ENCODE results near the gene RPL7L1.
"Not testable (repeated sequence)": the region's sequence is repeated elsewhere in the genome, so short reads cannot be mapped to it uniquely, and the experiment has no call there.

RPL7L1 gene

DNA sequence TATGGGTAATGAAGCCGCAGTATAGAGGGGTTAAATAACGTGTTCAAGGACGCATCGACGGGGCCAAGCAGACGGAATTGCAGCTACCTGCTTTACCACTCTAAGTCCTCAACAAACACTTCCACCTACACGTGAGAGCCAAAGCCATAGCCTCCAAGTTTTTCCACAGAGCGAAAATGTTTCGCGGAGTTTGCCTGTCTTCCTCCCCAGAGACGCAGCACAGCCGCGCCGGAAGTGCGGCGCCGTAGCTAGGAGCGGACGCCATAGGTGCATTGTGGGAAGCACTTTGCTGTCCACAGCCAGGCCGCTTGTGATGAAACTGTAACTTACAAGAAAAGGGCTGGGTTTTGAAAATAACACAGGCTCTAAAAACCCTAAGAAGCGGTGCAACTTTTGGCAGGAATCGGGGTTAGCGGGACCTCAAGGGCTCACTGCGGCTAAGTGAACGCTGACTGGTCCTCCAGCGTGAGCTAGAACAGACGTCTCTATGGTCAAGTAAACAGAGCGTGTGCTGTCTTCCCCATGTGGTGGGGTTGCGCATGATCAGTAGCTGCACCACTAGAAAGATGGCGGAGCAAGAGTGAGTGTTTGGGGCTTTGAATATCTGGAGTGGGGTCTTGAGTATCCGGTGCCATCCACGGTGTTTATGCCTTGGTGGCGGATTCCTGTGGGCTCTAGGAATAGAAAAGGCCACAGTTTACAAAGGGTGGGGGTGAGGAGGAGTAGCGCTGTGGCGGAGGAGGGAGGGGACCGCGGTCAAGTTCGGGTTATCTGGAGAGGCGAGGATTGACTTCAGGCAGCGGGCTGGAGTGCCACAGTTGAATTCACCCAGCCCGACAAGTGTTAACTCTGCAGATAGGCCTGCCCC, at the start of gene RPL7L1:
Gene RPL7L1 (plus strand): TSS at position 245 of the 868 bp plus-strand sequence. CDS start 295 bp downstream, at position 540.
- DNase-seq: peak; percentile 86

DNA sequence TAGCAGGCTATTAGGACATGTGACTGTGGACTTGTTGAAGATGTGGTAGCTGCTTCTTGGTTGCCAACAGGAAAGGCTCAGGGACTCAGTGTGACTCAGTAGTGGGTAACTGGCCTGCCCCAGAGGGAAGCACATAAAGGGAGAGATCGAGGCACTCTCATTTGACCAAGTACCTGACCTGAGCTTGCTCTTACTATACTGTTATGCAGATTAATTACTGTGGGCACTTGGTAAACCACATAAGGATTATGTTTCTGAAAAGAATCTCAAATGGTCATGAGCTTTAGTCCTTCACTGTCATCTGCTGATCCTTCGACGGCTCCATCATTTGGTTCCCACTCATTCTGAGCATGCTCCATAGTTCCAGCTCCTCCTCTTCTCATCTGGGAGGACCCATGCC, 48.2 kb upstream of the RPL7L1 start:
- DNase-seq: no peak

DNA sequence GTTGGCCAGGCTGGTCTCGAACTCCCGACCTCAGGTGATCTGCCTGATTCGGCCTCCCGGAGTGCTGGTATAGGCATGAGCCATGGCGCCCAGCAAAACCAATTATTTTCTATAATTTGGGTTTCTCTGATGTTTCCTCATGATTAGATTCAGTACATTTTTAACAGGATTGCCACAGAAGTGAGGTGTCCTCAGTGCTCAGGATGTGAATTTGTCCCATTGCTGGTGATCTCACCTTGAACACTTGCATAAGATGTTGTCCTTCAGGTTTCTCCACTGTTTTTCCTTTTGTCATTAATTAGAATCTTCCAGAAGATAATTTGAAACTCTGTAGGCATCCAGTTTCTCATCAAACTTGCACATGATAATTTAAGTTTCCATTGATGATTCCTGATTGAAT, 45.4 kb upstream of the RPL7L1 start:
- no peak for DNase-seq

DNA sequence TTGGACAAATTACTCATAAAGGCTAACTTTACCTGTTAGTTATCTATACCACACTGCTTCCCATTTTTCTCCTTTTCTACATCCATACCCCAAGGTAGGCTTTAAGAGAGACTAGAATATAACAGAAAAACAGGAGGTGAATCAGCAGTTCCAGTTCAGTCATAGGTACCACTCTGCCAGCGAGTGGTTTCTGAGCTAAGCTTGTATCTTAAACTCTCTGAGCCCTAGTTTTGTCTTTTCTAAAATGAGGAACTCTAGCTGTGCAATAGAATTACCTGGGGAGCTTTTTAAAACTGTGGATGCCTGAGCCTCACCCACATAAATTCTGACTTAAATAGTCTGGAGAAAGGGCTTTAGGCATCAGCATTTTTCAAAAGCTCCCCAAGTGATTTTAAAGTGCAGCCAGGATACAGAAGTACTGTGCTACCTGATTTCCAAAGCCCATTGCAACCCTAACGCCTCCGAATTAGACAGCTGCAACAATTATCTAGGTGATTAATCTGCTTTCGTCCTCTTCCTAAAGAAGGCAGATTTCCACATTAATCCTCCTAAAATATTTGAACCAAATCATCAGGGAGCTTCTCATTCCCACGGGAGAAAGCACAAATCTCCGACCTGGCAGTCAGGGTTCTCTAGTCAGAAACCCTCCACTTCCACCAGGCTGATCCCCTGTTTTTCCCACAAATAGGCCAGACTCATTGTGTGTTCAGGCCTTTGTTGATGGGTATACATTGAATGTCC, 37.4 kb upstream of the RPL7L1 start:
- DNase-seq: no peak

DNA sequence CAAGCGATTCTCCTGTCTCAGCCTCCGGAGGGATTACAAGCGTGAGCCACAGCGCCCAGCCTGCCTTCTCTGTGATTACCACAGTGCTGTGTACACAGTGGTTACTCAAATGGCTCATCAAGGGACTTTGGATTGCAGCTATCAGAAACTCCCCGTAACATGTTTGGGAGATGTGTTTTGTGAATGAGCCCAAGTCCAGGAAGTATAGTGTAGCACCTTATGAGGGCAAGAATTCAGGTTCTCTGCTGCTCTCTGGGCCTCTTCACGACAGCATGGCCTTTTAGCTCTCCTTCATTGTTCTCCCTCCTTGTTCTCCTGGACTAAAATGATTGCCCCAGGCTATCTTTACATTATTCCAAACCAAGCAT, 34.1 kb upstream of the RPL7L1 start:
- peak; percentile 30 for DNase-seq

DNA sequence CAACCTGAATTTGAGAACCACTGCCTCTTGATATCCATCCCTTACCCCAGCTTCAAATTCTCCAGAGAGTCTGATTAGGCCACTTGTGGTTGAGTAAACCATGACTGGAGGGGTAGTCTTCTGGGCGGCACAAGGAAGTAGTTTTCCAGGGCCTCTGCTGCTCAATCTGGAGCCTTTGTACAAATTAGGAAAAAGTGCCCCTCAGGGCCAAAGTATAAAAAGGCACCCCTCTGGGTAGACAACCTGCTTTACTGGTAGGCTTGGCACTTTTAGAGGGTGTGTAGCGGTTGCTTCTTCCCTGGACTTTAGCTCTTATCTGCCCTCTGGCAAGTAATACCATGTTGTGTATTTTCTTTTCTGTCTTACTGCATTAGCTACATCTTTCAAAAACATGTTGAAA, 32.9 kb upstream of the RPL7L1 start:
- DNase-seq: peak; percentile 78

DNA sequence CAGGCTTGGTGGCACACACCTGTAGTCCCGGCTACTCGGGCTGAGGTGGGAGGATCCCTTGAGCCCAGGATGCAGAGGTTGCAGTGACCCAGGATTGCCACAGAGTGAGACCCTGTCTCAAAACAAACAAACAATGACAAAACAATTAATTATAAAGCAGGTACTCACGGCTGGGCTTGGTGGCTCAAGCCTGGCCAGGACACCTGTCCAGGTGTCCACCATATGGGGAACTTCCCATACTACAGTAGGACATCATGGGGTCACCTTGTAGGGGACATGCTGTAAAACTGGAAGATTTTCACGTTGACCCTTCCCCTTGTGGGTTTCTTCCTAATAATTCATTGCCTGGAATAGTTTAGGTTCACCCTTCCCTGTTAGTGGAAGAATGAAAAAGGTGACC, 30.7 kb upstream of the RPL7L1 start:
- DNase-seq: no peak

DNA sequence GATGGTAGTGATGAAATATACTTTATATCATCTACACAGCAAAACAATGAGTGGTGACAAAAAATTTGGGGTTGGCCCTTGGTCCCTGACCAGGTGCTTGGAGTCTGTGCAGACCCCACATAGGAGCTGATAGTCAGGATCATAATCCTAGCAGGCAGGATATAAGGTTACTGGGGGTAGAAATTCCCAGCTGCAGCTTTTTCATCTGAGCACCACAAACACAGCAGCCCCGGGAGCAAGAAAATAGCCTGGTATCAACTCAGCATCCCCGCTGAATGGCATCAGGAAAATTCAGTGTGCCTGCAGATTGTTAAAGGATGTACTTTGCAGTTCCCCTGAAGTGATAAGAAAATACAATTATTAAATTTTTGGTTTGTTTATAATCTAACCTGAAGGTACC, 27.8 kb upstream of the RPL7L1 start:
- DNase-seq: no peak

DNA sequence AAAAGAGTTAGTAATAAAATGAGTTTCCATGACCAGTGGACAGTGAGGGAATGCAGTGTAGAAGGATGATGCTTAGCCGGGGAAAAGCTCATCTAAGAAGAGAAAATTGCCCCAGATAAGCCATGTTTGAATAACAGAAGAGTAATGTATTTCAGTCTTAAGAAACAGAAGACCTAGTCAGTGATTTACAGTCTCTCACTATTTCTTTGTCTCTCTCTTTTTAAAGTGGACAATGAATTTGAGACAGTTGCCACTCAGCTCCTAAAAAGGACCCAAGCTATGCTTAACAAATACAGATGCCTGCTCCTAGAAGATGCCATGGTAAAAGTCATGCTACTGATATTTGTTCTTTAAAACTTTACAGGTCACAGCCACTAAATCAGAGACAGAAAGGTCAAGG, 19.4 kb upstream of the RPL7L1 start:
- DNase-seq: no peak

DNA sequence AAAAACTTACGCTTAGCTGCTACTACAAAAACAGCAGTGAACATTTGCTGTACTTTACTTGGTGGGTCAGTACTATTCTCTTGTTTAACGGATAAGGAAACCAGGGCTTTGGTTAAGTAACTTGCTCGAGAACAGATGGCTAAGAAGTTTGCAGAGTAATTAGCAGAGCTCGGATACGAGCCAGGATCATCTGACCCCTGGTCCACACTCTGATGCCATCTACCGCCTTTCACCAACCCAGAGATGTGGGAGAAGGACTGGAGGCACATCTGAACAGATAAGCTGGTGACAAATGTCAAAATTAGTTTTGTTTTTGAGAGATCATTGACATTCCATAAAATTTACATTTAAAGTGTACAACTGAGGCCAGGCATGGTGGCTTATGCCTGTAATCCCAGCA, 18.9 kb upstream of the RPL7L1 start:
- no peak for DNase-seq

DNA sequence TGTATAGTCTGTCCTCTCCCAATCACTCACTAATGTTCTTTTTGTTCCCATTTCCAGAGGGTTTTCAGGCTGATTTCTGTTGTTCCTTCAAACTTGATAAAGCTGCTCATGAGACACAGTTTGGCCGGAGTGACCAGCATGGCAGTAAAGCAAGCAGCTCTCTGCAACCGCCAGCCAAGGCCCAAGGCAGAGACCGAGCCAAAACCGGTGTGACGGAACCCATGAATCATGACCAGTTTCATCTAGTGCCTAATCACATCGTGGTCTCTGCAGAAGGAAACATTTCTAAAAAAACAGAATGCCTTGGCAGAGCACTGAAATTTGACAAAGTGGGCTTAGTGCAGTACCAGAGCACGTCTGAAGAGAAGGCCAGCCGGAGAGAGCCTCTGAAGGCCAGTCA, 14.8 kb upstream of the RPL7L1 start:
- no peak for DNase-seq

DNA sequence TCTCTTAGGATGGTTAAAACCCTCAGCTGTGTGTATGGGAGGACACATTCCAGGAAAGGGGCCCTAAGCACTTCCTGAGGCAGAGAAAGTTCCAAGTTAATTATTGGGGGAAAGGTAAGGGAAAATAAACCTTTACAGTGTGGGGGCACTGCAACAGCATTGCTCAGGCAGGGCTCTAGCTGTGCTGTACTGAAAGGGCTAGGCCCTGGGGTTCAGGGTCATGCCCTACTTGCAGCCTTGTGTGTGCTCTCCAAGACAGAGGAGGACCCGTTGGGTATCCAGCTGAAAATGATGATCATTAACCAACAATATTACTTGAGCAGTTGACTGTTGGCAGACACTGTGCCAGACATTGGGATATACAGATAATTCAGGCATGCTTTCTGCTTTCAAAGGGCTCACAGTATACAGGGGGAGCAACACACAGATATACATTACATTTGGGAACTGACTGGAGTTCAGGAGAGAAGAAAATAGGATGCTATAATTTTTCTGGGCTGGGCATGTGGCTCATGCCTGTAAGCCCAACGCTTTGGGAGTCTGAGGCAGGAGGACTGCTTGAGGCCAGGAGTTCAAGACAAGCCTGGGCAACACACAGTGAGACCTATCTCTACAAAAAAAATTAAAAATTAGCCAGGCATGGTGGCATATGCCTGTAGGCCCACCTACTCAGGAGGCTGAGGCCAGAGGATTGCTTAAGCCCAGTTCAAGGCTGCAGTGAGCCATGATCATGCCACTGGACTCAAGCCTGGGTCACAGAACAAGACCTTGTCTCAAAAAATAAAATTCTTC, 9.1 kb upstream of the RPL7L1 start:
- no peak for DNase-seq

DNA sequence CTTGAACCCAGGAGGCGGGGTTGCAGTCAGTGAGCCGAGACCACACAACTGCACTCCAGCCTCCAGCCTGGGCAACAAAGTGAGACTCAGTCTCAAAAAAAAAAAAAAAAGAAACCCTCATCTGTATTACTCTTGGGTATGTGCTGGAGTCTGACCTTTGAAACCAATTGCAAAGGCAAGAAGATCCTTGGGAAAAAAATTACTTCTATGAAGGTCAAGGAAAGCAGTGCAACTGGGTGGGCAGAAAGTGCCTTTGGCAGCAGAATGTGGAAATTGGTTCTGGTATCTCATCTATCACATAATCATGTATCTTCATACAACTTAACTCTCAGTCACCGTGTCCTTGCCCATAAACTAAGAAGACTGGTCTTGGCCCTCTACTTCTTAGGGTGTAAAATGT, 7.7 kb upstream of the RPL7L1 start:
- no peak for DNase-seq

DNA sequence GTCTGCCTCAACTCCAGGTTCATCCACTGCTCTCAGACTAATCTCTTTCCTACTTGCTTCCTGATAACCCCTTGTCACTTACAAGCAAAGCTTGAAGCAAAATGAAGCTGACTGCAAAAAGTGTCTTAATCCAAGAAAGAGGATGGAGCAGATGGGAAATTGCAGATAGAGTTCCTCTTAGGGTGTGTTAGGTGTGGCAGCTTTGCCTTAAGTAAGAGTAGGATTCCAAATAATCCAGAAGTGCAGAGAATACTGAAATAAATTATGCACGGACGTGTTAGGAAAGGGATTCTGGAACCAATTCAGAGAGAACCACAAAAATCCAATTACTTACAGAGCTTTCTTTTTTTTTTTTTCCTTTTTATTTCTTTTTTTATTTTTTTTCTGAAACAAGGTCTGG, 6.1 kb upstream of the RPL7L1 start:
- no peak for DNase-seq

DNA sequence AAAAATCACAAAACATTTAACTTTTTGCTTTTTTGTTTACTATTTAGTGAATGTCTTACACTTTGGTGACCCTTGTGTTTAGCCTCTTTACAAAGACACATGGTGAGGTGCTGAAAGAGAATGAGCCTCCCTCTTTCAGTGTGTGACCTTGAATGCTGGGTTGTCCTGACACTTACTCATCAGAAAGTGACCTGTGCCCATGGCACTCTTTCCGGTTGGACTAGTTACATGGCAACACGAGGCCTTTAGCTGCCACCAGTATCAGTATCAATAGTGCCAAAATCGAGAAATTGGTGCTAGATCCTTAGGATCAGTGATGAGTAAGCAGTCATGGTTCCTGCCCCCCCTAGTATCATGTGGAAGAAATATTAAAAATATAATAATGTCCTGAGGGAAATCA, 1.7 kb upstream of the RPL7L1 start:
- no peak for DNase-seq

DNA sequence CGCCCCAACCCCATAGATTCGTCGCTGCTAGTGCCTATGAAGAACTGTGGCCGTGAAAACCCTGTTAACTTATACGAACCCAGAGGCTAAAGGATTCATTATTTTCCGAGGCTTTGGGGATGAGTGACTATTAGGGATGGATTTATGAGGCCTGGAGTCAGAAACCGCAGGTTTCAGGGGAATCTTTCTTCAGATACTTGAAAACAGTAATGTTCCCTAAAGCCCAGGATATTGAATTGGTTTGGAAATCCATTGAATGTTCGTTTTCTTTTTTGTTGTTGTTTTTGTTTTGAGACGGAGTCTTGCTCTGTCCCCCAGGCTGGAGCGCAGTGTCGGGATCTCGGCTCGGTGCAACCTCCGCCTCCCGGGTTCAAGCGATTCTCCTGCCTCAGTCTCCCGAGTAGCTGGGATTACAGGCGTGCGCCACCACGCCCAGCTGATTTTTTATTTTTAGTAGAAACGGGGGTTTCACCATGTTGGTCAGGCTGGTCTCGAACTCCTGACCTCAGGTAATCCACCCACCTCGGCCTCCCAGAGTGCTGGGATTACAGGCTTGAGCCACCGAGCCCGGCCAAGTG, 913 bp downstream of the RPL7L1 start:
- DNase-seq: not testable (repeated sequence)

DNA sequence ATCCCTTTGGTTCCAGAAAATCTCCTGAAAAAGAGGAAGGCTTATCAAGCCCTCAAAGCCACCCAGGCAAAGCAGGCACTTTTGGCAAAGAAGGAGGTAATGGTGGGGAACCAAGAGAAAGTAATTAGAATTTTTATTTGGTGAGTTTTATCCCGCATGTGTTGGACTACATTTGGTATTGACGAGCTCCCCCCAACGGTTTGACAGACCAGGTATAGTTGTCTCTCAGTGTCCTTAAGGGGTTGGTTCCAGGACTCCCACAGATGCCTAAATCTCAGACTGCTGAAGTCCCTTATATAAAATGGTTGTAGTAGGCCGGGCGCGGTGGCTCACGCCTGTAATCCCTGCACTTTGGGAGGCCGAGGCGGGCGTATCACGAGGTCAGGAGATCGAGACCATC, 1.5 kb downstream of the RPL7L1 start:
- DNase-seq: not testable (repeated sequence)

DNA sequence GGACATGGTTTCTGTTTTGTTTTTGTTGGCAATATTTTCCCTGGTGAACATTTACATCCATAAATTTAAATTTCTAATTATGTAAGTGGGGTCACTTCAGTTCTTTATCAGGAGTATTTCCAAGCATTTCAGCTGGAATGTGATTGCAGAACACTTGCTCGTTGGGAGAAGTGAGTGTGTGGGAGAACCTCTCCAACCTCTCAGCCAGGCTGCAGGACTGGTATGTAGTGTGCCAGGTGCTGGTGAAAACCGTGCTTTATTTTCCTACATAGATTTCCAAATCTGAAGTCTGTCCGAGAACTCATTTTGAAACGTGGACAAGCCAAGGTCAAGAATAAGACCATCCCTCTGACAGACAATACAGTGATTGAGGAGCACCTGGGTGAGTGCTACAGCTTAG, 6.3 kb downstream of the RPL7L1 start:
- no peak for DNase-seq

DNA sequence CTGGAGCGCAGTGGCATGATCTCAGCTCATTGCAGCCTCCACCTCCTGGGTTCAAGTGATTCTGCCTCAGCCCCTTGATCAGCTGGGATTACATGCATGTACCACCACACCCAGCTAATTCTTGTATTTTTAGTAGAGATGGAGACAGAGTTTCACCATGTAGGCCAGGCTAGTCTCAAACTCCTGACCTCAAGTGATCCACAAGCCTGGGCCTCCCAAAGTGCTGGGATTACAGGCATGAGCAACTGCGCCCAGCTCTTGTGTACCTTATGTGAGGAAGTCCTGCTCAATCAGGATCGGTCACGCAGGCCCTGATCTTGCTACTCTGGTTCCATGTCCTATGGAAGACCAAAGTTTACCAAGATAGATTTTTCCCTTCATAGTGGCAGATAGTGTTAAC, 8.8 kb downstream of the RPL7L1 start:
- not testable (repeated sequence) for DNase-seq

DNA sequence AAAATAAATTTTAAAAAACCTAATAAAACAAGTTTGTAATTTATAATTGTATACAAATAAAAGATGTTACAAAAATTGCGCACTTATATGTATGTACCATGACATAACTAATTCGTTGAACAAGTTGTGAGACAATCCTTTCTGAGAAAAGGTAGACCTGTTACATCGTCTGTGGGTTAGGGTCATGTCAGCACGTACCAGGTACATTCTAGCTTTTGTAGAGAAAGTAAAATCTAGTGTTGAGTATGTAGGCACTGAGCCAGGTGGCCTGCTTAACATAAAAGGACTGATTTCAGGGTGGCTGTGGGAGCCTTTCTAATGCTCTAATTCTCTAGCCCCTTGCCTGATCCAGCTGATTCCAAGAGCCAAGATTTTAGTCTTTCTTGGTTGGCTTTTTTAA, 10.4 kb downstream of the RPL7L1 start:
- DNase-seq: no peak

DNA sequence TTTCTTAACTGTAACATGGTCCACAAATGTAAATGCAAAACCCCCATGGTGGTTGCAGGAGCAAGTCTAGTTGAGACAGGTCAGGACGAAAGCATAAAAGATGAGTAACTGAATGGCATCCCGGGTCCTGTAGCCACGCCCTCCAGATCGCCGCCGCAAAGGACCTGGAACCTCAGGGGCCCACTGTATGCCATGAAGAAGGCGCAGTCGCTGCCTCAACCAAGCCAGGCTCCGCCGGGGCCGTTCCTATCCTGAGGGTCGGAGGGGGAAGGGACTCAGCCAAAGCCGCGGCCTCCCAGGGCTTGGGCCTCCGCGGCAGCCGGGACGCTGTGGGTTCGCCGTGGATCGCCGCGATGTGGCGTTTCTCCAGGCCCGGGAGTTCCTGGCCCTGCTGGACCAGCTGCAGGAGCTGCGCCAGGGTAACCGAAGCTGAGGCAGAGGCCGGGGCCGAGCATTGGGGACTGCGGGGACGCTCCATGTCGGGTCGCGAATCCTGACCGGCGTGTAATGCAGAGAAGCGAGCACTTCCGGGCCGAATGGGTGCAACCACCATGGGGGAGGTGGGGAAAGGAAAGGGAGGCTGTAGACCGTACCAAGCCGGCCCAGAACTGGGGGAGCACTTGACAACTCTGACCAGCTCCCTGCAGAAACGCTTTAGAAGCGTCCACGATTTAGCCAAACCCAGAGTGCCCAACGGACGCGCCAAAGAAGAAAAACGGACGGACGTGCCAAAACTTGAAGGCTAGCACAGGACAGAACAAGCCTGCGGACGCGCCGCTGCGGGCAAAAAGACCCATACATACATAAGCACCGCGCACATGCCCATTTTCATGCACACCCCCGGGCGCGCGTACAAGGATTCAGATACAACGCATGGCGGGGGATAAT, 11.1 kb downstream of the RPL7L1 start:
- DNase-seq: peak; percentile 85

DNA sequence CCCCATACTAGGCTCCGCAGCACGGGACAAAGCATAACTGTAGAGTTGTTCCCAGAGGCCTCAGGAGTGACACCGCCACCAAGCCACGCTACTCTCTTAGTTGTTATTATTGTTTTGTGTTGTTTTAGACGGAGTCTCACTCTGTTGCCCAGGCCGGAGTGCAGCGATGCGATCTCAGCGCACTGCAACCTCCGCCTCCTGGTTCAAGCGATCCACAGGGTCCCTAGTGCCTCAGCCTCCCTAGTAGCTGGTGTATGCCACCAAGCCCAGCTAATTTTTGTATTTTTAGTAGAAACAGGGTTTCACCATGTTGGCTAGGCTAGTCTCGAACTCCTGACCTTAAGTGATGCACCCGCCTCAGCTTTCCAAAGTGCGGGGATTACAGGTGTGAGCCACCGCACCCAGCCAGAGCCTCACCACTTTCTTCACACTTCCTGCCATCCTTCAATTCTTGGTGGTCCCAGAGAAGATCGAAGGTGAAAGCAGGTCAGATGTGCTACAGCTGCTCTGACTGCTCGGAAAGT, 11.8 kb downstream of the RPL7L1 start:
- DNase-seq: no peak
